ENCODE data around the gene TMBIM6.

DNA sequence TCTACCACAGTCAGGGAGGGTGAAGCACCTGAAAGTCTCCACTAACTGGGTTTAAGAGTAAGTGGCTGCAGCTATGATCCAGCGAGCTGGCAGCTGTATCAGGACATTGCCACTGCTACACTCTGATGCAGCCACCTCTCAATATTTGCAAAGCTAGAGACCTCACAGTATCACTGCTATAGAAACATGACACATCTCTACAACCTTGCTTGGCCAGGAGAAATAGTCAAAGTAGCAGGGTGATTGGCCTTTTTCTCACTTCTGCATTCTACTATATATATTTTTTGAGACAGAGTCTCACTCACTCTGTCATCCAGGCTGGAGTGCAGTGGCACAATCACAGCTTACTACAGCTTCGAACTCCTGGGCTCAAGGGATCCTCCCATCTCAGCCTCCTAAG, 24.8 kb upstream of the TMBIM6 start:
- TF ChIP-seq CTCF (IDR thresholded peaks at IDR 0.05), result no peak
- TF ChIP-seq POLR2AphosphoS5 (IDR thresholded peaks at IDR 0.05), result no peak
- no peak for TF ChIP-seq POLR2A (IDR thresholded peaks at IDR 0.05)
- no peak for TF ChIP-seq EP300 (IDR thresholded peaks at IDR 0.05)

Data from stomach (tissue), 4 donors.